ENCODE measurements around the gene SLC25A20.

Gene SLC25A20

DNA sequence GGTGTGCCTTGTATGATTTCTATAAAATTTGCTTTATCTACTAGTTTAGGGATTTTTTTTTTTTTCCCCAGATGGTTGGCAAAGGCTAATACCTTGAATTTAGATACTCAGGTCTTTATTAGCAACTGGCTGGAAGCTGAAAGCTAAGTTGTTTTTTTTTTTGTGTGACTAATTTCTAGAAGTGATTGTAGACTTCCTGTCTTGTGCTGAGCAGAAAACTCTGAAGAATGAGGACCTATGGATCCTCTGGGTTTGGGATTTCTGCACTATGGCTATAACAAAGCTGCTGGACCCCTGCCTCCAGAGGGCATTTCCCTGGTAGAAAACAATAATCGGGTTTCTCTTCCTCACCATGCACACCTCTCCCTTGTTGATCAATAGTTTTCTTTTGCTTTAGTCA is 30.0 kb upstream of the SLC25A20 start:
- no peak for DNase-seq (ENCODE audit: extremely low read depth, insufficient read length)
- Histone ChIP-seq H3K36me3 (ENCODE audit: control insufficient read depth, insufficient read depth, low read length) (peaks cover 7% of the 10 kb centered on the region), H3K4me3 (replicated peaks; ENCODE audit: low read depth, low read length) (no peak overlapping the region), H3K27me3 (replicated peaks; ENCODE audit: control insufficient read depth, insufficient read depth, low read length) (no peaks in the 10 kb centered on the region)
- TF ChIP-seq CTCF (IDR thresholded peaks at IDR 0.05; ENCODE audit: insufficient read depth, low read length, poor library complexity, severe bottlenecking), result no peak

DNA sequence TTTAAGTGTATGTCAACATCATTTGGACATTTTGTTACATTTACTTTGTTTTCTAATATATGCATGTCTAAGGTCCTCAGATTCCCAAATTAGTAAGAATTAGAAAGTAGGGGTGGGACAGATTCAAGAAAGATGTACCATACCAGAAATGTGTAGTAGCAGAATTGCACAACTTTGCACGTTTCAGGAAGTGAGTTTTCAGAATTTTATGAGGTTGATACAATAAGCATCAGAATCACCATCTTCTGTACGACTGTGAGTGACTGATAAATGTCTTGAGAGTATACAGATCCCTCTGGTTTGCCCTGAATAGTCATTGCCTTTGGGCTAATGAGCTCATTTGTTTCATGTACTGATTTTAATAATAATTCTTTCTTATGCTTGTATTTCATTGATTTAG is 29.2 kb upstream of the SLC25A20 start:
- TF ChIP-seq CTCF (IDR thresholded peaks at IDR 0.05; ENCODE audit: insufficient read depth, low read length, poor library complexity, severe bottlenecking), result no peak
- no peaks in the 10 kb centered on the region for H3K27me3 ChIP-seq (replicated peaks; ENCODE audit: control insufficient read depth, insufficient read depth, low read length)
- peaks cover 6% of the 10 kb centered on the region for H3K36me3 ChIP-seq (ENCODE audit: control insufficient read depth, insufficient read depth, low read length)
- no peak for DNase-seq (ENCODE audit: extremely low read depth, insufficient read length)
- H3K4me3 ChIP-seq (replicated peaks; ENCODE audit: low read depth, low read length), result no peak overlapping the region

GRCh38 chr3:48926425-48927392 is 28.0 kb upstream of the SLC25A20 start:
- H3K4me3 ChIP-seq (replicated peaks; ENCODE audit: low read depth, low read length), result no peak overlapping the region
- no peaks in the 10 kb centered on the region for H3K27me3 ChIP-seq (replicated peaks; ENCODE audit: control insufficient read depth, insufficient read depth, low read length)
- DNase-seq (ENCODE audit: extremely low read depth, insufficient read length), result no peak
- TF ChIP-seq CTCF (IDR thresholded peaks at IDR 0.05; ENCODE audit: insufficient read depth, low read length, poor library complexity, severe bottlenecking), result no peak
- H3K36me3 ChIP-seq (ENCODE audit: control insufficient read depth, insufficient read depth, low read length), result peaks cover 2% of the 10 kb centered on the region

- peak; percentile 35 for DNase-seq (ENCODE audit: extremely low read depth, insufficient read length)
- TF ChIP-seq CTCF (IDR thresholded peaks at IDR 0.05; ENCODE audit: insufficient read depth, low read length, poor library complexity, severe bottlenecking), result no peak
- no peaks in the 10 kb centered on the region; the same call in 1 of the 2 replicates for H3K36me3 ChIP-seq (ENCODE audit: control insufficient read depth, insufficient read depth, low read length)
- peak overlapping the region; percentile 74 for H3K4me3 ChIP-seq (replicated peaks; ENCODE audit: low read depth, low read length)
- no peaks in the 10 kb centered on the region for H3K27me3 ChIP-seq (replicated peaks; ENCODE audit: control insufficient read depth, insufficient read depth, low read length)
Observed at GRCh38 chr3:48919215-48920138, 20.8 kb upstream of the SLC25A20 start.

GRCh38 chr3:48918388-48919214 is 19.9 kb upstream of the SLC25A20 start, which contains the start of gene ARIH2:
Gene ARIH2 (plus strand): TSS chr3:48918842. CDS start chr3:48927559, 8,717 bp downstream.
- TF ChIP-seq CTCF (IDR thresholded peaks at IDR 0.05; ENCODE audit: insufficient read depth, low read length, poor library complexity, severe bottlenecking), result no peak
- H3K27me3 ChIP-seq (replicated peaks; ENCODE audit: control insufficient read depth, insufficient read depth, low read length), result no peaks in the 10 kb centered on the region
- H3K4me3 ChIP-seq (replicated peaks; ENCODE audit: low read depth, low read length), result peak within 1 kb of the TSS; percentile 74
- peak; percentile 96 for DNase-seq (ENCODE audit: extremely low read depth, insufficient read length)
- no peaks in the 10 kb centered on the region for H3K36me3 ChIP-seq (ENCODE audit: control insufficient read depth, insufficient read depth, low read length)

Measured in GM06990 (cell line).